GM12801 (cell line): ENCODE results near the gene MSMO1.

ENCODE experiments used
- CTCF ChIP-seq: IDR thresholded peaks from one replicate; pipeline ENCODE4 v1.5.1; 2011; ENCODE audit warnings: control low read depth; ENCODE audit not compliant: insufficient read length; ENCODE audit errors: extremely low read depth

The MSMO1 gene

GRCh38 chr4:165359506-165359905 lies 32.0 kb downstream of the MSMO1 start:
- no peak for TF ChIP-seq CTCF

- TF ChIP-seq CTCF: no peak
Measured at GRCh38 chr4:165360041-165360695, 32.7 kb downstream of the MSMO1 start.

GRCh38 chr4:165360985-165361670 lies 33.7 kb downstream of the MSMO1 start:
- no peak for TF ChIP-seq CTCF

- no peak for TF ChIP-seq CTCF
Measured at GRCh38 chr4:165361810-165362209, 34.3 kb downstream of the MSMO1 start.

GRCh38 chr4:165364452-165365080 lies 37.1 kb downstream of the MSMO1 start:
- TF ChIP-seq CTCF: no peak

- no peak for TF ChIP-seq CTCF
Measured at GRCh38 chr4:165367040-165367439, 39.6 kb downstream of the MSMO1 start.

- TF ChIP-seq CTCF: no peak
Measured at GRCh38 chr4:165368114-165368513, 40.6 kb downstream of the MSMO1 start.
